Endothelial cell of umbilical vein (primary cell): ENCODE results near the gene EZH1. TPM values are rescaled to one million over a fixed set of nuclear protein-coding genes. Genes with fewer than 3 reads are reported as not detected.
"Not testable (repeated sequence)": the region's sequence is repeated elsewhere in the genome, so short reads cannot be mapped to it uniquely, and the experiment has no call there.

ENCODE experiments used
- BruUV-seq: library from RNA; stranded (reverse); fragments of 400-500 nt; replicated peaks from 2 replicates; lab custom pipeline; 2021; lab: Mats Ljungman, UMichigan
- CTCF ChIA-PET: fragments of 300-600, 350-600 bp; sonication (Branson Sonifier 250); formaldehyde crosslinking; loops from one replicate; lab custom pipeline; 2021; ENCODE audit warnings: antibody characterized with exemption, inconsistent platforms; lab: Charles Lee
- POLR2A ChIA-PET: fragments of 300-600, 350-600 bp; sonication (Branson Sonifier 250); formaldehyde crosslinking; loops from one replicate; lab custom pipeline; 2021; ENCODE audit warnings: antibody characterized with exemption, inconsistent platforms; lab: Charles Lee
- DNase-seq: peaks from one replicate; pipeline ENCODE4 v3.0.0-alpha.2; 2011; ENCODE audit warnings: low read depth, low spot score
- FAIRE-seq: peaks from 2 replicates; lab custom pipeline; 2011; peaks lifted over from hg19 to GRCh38; lab: Jason Lieb, UNC
- H2AFZ ChIP-seq: 2 replicates; pipeline ENCODE4 v1.6.0; 2012; ENCODE audit warnings: low read depth, low read length, control low read depth, inconsistent platforms
- H3K27ac ChIP-seq: 2 replicates; pipeline ENCODE4 v1.5.1; 2011; ENCODE audit warnings: low read depth, mild to moderate bottlenecking, control low read depth, low read length, moderate library complexity; ENCODE audit not compliant: insufficient read depth
- H3K27me3 ChIP-seq, 2 experiments: 2 replicates each; pipeline versions ENCODE4 v1.6.0 to v1.6.1; 2011; ENCODE audit warnings: low read length in 2 of 2, mixed read lengths in 1 of 2; ENCODE audit not compliant: control insufficient read depth in 2 of 2, insufficient read depth in 2 of 2
- H3K36me3 ChIP-seq, 2 experiments: 2 replicates in 1 of 2; 3 replicates in 1 of 2; pipeline ENCODE4 v1.5.1; 2011; ENCODE audit warnings: low read length in 2 of 2, mild to moderate bottlenecking in 1 of 2, moderate library complexity in 1 of 2; ENCODE audit not compliant: control insufficient read depth in 2 of 2, insufficient read depth in 2 of 2; ENCODE audit errors: extremely low read depth in 1 of 2
- H3K4me1 ChIP-seq: 3 replicates; pipeline ENCODE4 v1.5.1; 2011; ENCODE audit warnings: mild to moderate bottlenecking, low read length; ENCODE audit not compliant: control insufficient read depth, insufficient read depth; ENCODE audit errors: extremely low read depth
- H3K4me2 ChIP-seq: 2 replicates; pipeline ENCODE4 v1.6.1; 2011; ENCODE audit warnings: low read length, control low read depth, mixed read lengths; ENCODE audit not compliant: insufficient read depth
- H3K4me3 ChIP-seq, 3 experiments: fragments of 200-600 bp in 1 of 3; sonication (generic), shearing (Covaris generic) in 1 of 3; replicated peaks in 1 of 3; 2 replicates each; pipeline ENCODE4 v1.5.1; 2011 to 2016; ENCODE audit warnings: control low read depth in 3 of 3, low read length in 3 of 3, mild to moderate bottlenecking in 2 of 3, inconsistent platforms in 1 of 3, low read depth in 1 of 3, moderate library complexity in 1 of 3; ENCODE audit not compliant: insufficient read depth in 1 of 3
- H3K79me2 ChIP-seq: 2 replicates; pipeline ENCODE4 v1.6.0; 2012; ENCODE audit warnings: low read length, inconsistent platforms; ENCODE audit not compliant: control insufficient read depth, insufficient read depth
- H3K9ac ChIP-seq: replicated peaks from 2 replicates; pipeline ENCODE3; 2011; ENCODE audit warnings: low read length, control low read depth; ENCODE audit not compliant: insufficient read depth; ENCODE audit errors: extremely low read depth
- H3K9me1 ChIP-seq: replicated peaks from 3 replicates; pipeline ENCODE4 v1.6.0; 2011; ENCODE audit warnings: mild to moderate bottlenecking, low read length; ENCODE audit not compliant: control insufficient read depth, insufficient read depth; ENCODE audit errors: extremely low read depth
- H3K9me3 ChIP-seq: replicated peaks from 2 replicates; pipeline ENCODE4 v1.5.1; 2012; ENCODE audit warnings: low read length, inconsistent platforms; ENCODE audit not compliant: control insufficient read depth, insufficient read depth
- H4K20me1 ChIP-seq: replicated peaks from 2 replicates; pipeline ENCODE3; 2011; ENCODE audit warnings: mild to moderate bottlenecking, low read length; ENCODE audit not compliant: control insufficient read depth, insufficient read depth; ENCODE audit errors: extremely low read depth
- CTCF ChIP-seq, 2 donors: IDR thresholded peaks; 1 replicate in 1 of 2; 2 replicates in 1 of 2; pipeline ENCODE4 v1.5.1; 2011; ENCODE audit warnings: low read length in 2 of 2, mild to moderate bottlenecking in 2 of 2, moderate library complexity in 2 of 2, control low read depth in 1 of 2, inconsistent platforms in 1 of 2, low read depth in 1 of 2; ENCODE audit not compliant: insufficient read depth in 1 of 2; ENCODE audit errors: extremely low read depth in 1 of 2
- EZH2 ChIP-seq: IDR thresholded peaks from 2 replicates; pipeline ENCODE4 v1.6.1; 2012; ENCODE audit warnings: borderline replicate concordance, low read depth, mild to moderate bottlenecking, moderate library complexity, low read length, inconsistent platforms; ENCODE audit not compliant: severe bottlenecking
- dilution Hi-C: fragments of 300-500 bp; cut with MboI; formaldehyde crosslinking; loops from one replicate; pipeline ENCODE4 v1.15.0; 2019; ENCODE audit warnings: low sequenced_read_pairs; ENCODE audit not compliant: extremely low pct_ligation_motif_present
- intact Hi-C: fragments of 100-400 bp; cut with micrococcal nuclease; formaldehyde crosslinking; loops from one replicate; pipeline ENCODE4 v1.10.0; 2022
- polyA plus RNA-seq, 4 experiments: library from polyadenylated mRNA; depleted of rRNA in 3 of 4; stranded (reverse) in 3 of 4; unstranded in 1 of 4; fragments of >200 nt; gene quantifications; 2 replicates each; pipeline versions ENCODE4 v1.2.1 to v1.2.3, GENCODE V29; 2011 to 2012; ENCODE audit warnings: missing spikeins in 1 of 4
- total RNA-seq: library from RNA; stranded (reverse); gene quantifications from 2 replicates; pipeline ENCODE4 v1.2.3, GENCODE V29; 2021

EZH1 gene
- total and polyA plus RNA-seq, 2 donors (not counting 3 experiments of a cell fraction or from before 2014, with no cell fraction given): 31.4 to 33.7 TPM

GRCh38 chr17:42743595-42744282, 1.1 kb downstream of the EZH1 start:
- Histone ChIP-seq H3K9ac (peak overlapping the region; percentile 76), H3K4me3 (peak overlapping the region in 2 of 3 experiments; percentile 53 to 72), H2AFZ (no peak overlapping the region), H4K20me1 (no peaks in the 10 kb centered on the region), H3K27ac (peak overlapping the region; percentile 44), H3K9me1 (no peaks in the 10 kb centered on the region), H3K36me3 (no peaks in the 10 kb centered on the region), H3K4me2 (peak overlapping the region; percentile 57), H3K27me3 (no peaks in the 10 kb centered on the region), H3K79me2 (peaks cover 3% of the 10 kb centered on the region), H3K9me3 (no peaks in the 10 kb centered on the region), H3K4me1 (peaks cover 10% of the 10 kb centered on the region)
- BruUV-seq: no TSS peak
- no peak for DNase-seq
- peak; percentile 13 to 24 for TF ChIP-seq CTCF (IDR thresholded peaks at IDR 0.05; ENCODE audit: extremely low read depth in 1 of 2, insufficient read depth in 1 of 2, low read depth in 1 of 2, low read length in 2 of 2)
- no peak for TF ChIP-seq EZH2
- CTCF ChIA-PET: interaction anchor here (1.0 to 4.2 kb wide), 5 partner anchors 19 to 80 kb away, joined by 3 to 30 read pairs (median 3); partner anchors contain the start of genes BECN1 and VPS25
- intact Hi-C loops: loop anchor here (1.0 to 5.0 kb wide), 3 partner anchors 20 to 79 kb away; partner anchors contain the start of genes BECN1, CNTD1 and COA3
- POLR2A ChIA-PET: interaction anchor here (0.7 kb wide), 1 partner anchor 254 kb away, joined by 3 read pairs; the partner anchor contains the start of gene RPL27
- no peak for FAIRE-seq
- dilution Hi-C loops: no loop called here

GRCh38 chr17:42742916-42743315, 1.9 kb downstream of the EZH1 start:
- DNase-seq, BruUV-seq, H3K36me3 ChIP-seq, H3K27ac ChIP-seq, H3K9ac ChIP-seq, H3K9me1 ChIP-seq, H3K79me2 ChIP-seq, POLR2A ChIA-PET, H3K4me2 ChIP-seq, H3K9me3 ChIP-seq, FAIRE-seq, H3K4me1 ChIP-seq, H3K27me3 ChIP-seq, H2AFZ ChIP-seq, H3K4me3 ChIP-seq, H4K20me1 ChIP-seq, dilution Hi-C loops: not testable (repeated sequence)
- CTCF ChIA-PET: interaction anchor here (1.1 to 4.2 kb wide), 4 partner anchors 20 to 100 kb away, joined by 3 to 30 read pairs (median 4); partner anchors contain the start of gene BECN1
- intact Hi-C loops: loop anchor here (5.0 kb wide), 1 partner anchor 79 kb away; the partner anchor contains the start of gene BECN1
